ENCODE results near the gene TMEM106B.

Gene TMEM106B

GRCh38 chr7:12194426-12194825 is 16.7 kb upstream of the TMEM106B start:
- no peak for DNase-seq (ENCODE audit: low spot score)
- TF ChIP-seq, protein P1, sequence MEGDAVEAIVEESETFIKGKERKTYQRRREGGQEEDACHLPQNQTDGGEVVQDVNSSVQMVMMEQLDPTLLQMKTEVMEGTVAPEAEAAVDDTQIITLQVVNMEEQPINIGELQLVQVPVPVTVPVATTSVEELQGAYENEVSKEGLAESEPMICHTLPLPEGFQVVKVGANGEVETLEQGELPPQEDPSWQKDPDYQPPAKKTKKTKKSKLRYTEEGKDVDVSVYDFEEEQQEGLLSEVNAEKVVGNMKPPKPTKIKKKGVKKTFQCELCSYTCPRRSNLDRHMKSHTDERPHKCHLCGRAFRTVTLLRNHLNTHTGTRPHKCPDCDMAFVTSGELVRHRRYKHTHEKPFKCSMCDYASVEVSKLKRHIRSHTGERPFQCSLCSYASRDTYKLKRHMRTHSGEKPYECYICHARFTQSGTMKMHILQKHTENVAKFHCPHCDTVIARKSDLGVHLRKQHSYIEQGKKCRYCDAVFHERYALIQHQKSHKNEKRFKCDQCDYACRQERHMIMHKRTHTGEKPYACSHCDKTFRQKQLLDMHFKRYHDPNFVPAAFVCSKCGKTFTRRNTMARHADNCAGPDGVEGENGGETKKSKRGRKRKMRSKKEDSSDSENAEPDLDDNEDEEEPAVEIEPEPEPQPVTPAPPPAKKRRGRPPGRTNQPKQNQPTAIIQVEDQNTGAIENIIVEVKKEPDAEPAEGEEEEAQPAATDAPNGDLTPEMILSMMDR (IDR thresholded peaks at IDR 0.05; ENCODE audit: borderline replicate concordance, control extremely low read depth, extremely low read depth, insufficient read depth, missing control alignments): no peak
- in situ Hi-C loops (cut with MboI; ENCODE audit: low sequenced_read_pairs, unreplicated experiment): no loop called here

- TF ChIP-seq, protein P1 (IDR thresholded peaks at IDR 0.05; ENCODE audit: borderline replicate concordance, control extremely low read depth, extremely low read depth, insufficient read depth, missing control alignments): no peak
- no peak for DNase-seq (ENCODE audit: low spot score)
- in situ Hi-C loops (cut with MboI; ENCODE audit: low sequenced_read_pairs, unreplicated experiment): no loop called here
These were observed 14.7 kb upstream of the TMEM106B start for GRCh38 chr7:12196386-12196785.

GRCh38 chr7:12199363-12199762 is 11.7 kb upstream of the TMEM106B start:
- DNase-seq (ENCODE audit: low spot score): no peak
- TF ChIP-seq, protein P1 (IDR thresholded peaks at IDR 0.05; ENCODE audit: borderline replicate concordance, control extremely low read depth, extremely low read depth, insufficient read depth, missing control alignments): no peak
- in situ Hi-C loops (cut with MboI; ENCODE audit: low sequenced_read_pairs, unreplicated experiment): no loop called here

DNA sequence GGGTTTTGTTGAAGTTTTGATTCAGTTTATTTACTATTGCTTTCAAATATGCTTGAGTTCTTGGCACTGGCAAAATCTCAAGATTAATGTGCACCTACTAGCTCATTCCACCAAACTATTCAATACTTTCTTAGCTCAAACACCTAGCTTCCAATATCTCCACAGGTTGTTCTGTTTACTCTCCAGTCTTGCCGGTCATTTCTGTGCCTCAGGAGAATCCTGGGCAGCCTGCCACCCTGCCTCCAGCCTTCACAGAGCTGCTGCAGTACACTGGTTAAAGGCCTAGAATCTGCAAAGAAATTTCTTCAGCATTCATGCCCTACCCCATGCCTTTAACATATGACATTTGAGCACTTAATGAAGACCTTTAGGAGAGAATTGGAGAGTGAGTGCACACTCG is 4.0 kb upstream of the TMEM106B start:
- in situ Hi-C loops (cut with MboI; ENCODE audit: low sequenced_read_pairs, unreplicated experiment): no loop called here
- no peak for DNase-seq (ENCODE audit: low spot score)

DNA sequence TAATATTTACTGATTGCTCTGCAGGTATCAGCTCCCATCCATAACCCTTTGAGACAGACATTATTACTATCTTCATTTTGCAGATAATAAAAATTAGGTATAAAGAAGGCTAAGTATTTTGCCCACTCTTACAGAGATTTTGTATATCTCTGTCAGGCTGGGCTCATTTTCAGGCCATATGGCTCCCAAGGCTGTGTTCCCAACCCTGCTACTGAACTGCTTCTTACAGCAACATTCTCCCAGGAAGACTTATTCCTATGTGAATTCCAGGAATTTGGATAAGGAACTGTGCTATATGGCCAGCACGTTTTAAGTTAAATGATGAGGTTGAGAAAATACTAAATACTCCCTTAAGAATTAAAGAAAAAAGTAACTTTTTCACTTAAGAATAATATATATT is 1.9 kb upstream of the TMEM106B start:
- in situ Hi-C loops (cut with MboI; ENCODE audit: low sequenced_read_pairs, unreplicated experiment): no loop called here
- TF ChIP-seq, protein P1 (IDR thresholded peaks at IDR 0.05; ENCODE audit: borderline replicate concordance, control extremely low read depth, extremely low read depth, insufficient read depth, missing control alignments): no peak
- DNase-seq (ENCODE audit: low spot score): no peak

More for the DNA sequence above, 4.0 kb upstream of the TMEM106B start:
- TF ChIP-seq, protein P1 (IDR thresholded peaks at IDR 0.05; ENCODE audit: borderline replicate concordance, control extremely low read depth, extremely low read depth, insufficient read depth, missing control alignments): no peak

DNA sequence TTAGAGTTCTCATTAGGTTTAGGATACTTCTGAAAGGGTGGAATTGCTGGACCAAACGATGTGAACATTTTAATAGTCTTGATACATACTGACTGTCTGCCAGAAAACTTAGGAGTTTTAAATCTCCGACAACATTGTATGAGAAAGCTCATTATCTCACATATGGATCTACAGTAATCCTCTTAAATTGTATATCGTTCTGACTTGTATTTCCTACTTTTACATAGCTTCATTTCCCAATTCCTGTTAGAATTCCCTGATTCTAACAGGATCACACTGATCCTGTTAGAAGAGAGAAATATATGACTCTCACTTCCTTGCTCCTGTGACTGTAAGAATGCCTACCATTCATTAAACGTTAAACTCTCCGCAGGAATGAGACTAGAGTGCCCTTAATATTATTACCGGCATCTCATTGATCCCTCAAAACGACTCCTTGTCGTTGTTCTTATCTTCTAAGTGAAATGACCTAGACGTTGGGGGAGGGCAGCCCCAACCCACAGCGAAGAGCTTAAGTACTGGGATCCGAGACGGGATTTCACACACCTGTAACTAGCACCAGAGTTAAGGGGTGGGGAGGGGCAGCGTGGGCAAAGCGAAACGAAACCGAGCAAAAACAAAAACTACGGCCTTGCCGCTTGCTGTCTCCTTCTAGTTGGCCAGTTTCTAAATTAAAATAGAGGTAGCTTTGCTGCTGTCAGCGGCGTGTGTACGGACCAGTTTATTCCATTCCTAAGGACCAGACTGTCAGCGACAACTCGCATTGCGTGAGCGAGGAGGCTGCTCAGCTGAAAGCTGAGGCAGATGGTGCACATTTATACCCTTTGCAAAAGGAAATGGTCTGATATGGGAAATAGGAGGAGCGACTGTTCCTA is 678 bp upstream of the TMEM106B start:
- TF ChIP-seq, protein P1 (IDR thresholded peaks at IDR 0.05; ENCODE audit: borderline replicate concordance, control extremely low read depth, extremely low read depth, insufficient read depth, missing control alignments): no peak
- DNase-seq (ENCODE audit: low spot score): peak; percentile 2
- in situ Hi-C loops (cut with MboI; ENCODE audit: low sequenced_read_pairs, unreplicated experiment): no loop called here

Data from GM13976 (cell line).